Osteoblast (primary cell): ENCODE data around the gene JUND. TPM values are rescaled to one million over a fixed set of nuclear protein-coding genes. Genes with fewer than 3 reads are reported as not detected.

ENCODE experiments used
- DNase-seq: peaks from one replicate; pipeline ENCODE4 v3.0.0; 2011; ENCODE audit warnings: low spot score, mixed read lengths; ENCODE audit not compliant: insufficient read length; ENCODE audit errors: missing footprints
- H2AFZ ChIP-seq: 2 replicates; pipeline ENCODE4 v1.6.0; 2011; ENCODE audit warnings: mild to moderate bottlenecking, low read length
- H3K27ac ChIP-seq: 2 replicates; pipeline ENCODE4 v1.5.1; 2011; ENCODE audit warnings: mild to moderate bottlenecking, low read depth, low read length, moderate library complexity
- H3K27me3 ChIP-seq: 2 replicates; pipeline ENCODE4 v1.6.0; 2012; ENCODE audit warnings: mild to moderate bottlenecking, control low read depth, inconsistent platforms, low read length, moderate library complexity; ENCODE audit not compliant: insufficient read depth
- H3K36me3 ChIP-seq: 2 replicates; pipeline ENCODE4 v1.5.1; 2011; ENCODE audit warnings: mild to moderate bottlenecking, low read length, control low read depth, moderate library complexity; ENCODE audit not compliant: insufficient read depth
- H3K4me1 ChIP-seq: 2 replicates; pipeline ENCODE4 v1.5.1; 2011; ENCODE audit warnings: mild to moderate bottlenecking, low read length, control low read depth, moderate library complexity; ENCODE audit not compliant: insufficient read depth
- H3K4me2 ChIP-seq: 2 replicates; pipeline ENCODE4 v1.6.0; 2011; ENCODE audit warnings: mild to moderate bottlenecking, low read length; ENCODE audit not compliant: insufficient read depth
- H3K4me3 ChIP-seq: fragments of 200-600 bp; sonication (generic); 3 replicates; pipeline ENCODE4 v1.5.1; 2012; ENCODE audit warnings: mild to moderate bottlenecking, low read length, inconsistent platforms; ENCODE audit not compliant: insufficient read depth
- H3K79me2 ChIP-seq: 2 replicates; pipeline ENCODE4 v1.6.0; 2012; ENCODE audit warnings: mild to moderate bottlenecking, low read length, control low read depth, inconsistent platforms; ENCODE audit not compliant: insufficient read depth
- H3K9me3 ChIP-seq: 2 replicates; pipeline ENCODE4 v1.5.1; 2011; ENCODE audit warnings: low read depth, low read length, control low read depth
- H4K20me1 ChIP-seq: 2 replicates; pipeline ENCODE4 v1.6.0; 2012; ENCODE audit warnings: mild to moderate bottlenecking, low read length, control low read depth; ENCODE audit not compliant: insufficient read depth
- total RNA-seq: library from RNA; depleted of rRNA; stranded (reverse); fragments of >200 nt; gene quantifications from 2 replicates; pipeline ENCODE4 v1.2.3, GENCODE V29; 2012
- TF ChIP-seq, protein P1 (sequence below): IDR thresholded peaks from 2 replicates; pipeline ENCODE4 v1.5.1; 2011; ENCODE audit warnings: mild to moderate bottlenecking, low read depth, low read length, moderate library complexity; ENCODE audit errors: extremely low read depth

JUND gene
- total RNA-seq, 1 donor, result 170 TPM

DNA sequence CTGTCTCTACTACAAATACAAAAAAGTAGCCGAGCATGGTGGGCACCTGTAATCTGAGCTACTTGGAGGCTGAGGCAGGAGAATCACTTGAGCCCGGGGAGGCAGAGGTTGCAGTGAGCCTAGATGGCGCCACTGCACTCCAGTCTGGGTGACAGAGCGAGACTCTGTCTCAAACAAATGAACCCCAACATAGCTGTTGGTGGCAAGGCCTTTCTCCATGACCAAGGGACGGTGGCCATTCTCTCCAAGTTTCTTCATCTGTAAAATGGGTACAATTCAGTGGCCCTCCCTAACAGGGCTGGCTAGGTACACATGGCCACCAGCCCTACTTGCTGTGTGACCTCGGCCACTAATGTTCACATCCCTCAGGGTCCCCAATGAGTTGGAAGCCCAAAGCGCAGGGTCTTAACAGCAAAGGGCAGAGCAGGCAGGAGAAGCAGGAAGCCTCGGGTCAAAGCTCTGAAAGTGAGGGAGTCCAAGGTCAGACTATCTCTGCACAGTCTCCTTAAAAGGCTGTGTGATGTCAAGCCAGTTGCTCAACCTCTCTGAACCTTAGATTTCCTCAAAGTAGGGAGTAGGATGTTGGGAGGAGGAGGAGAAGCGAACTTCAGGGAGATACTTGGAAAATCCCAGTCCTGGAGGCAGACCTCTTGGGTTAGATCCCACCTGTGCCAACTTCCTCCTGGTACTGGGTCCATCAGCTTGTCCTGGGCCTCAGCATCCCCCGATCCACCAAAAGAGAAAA, 2.7 kb downstream of the JUND start:
- H3K79me2 ChIP-seq, result peaks cover 69% of the 10 kb centered on the region
- H3K4me3 ChIP-seq, result peak overlapping the region; percentile 90
- H3K36me3 ChIP-seq, result peaks cover 14% of the 10 kb centered on the region
- peak; percentile 58 for DNase-seq
- no peaks in the 10 kb centered on the region for H3K27me3 ChIP-seq
- peak overlapping the region; percentile 93 for H3K4me2 ChIP-seq
- H3K9me3 ChIP-seq, result no peaks in the 10 kb centered on the region
- H2AFZ ChIP-seq, result no peak overlapping the region
- H3K4me1 ChIP-seq, result peaks cover 43% of the 10 kb centered on the region
- peak overlapping the region; percentile 92 for H3K27ac ChIP-seq
- peaks cover 43% of the 10 kb centered on the region for H4K20me1 ChIP-seq
- TF ChIP-seq, protein P1, sequence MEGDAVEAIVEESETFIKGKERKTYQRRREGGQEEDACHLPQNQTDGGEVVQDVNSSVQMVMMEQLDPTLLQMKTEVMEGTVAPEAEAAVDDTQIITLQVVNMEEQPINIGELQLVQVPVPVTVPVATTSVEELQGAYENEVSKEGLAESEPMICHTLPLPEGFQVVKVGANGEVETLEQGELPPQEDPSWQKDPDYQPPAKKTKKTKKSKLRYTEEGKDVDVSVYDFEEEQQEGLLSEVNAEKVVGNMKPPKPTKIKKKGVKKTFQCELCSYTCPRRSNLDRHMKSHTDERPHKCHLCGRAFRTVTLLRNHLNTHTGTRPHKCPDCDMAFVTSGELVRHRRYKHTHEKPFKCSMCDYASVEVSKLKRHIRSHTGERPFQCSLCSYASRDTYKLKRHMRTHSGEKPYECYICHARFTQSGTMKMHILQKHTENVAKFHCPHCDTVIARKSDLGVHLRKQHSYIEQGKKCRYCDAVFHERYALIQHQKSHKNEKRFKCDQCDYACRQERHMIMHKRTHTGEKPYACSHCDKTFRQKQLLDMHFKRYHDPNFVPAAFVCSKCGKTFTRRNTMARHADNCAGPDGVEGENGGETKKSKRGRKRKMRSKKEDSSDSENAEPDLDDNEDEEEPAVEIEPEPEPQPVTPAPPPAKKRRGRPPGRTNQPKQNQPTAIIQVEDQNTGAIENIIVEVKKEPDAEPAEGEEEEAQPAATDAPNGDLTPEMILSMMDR, result peak; percentile 41

DNA sequence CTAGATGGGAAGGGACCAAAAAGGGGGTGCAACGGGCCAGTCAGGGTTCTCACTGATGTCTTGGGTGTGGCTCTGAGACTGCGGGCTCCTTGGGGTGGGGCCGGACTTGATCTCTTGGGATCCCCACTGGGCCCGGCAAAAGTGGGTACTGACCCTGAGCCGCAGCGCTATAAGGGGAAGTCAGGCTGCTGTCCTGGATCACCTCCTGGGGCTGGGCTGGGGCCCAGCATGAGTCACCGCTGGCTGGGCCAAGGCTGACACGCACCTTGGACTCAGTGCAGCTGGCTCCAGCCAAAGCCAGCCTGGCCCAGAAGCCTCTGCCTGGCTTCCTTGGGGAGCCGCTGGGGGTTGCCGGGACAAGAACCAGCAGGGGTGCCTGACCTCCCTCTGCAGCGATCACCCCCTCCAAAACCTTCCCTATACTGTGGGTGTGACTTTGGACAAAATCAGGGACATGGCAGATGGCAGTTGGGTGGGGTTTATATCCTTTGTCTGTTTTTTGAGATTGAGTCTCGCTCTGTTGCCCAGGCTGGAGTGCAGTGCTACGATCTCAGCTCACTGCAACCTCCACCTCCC, 6.6 kb downstream of the JUND start:
- Histone ChIP-seq H3K4me2 (peak overlapping the region; percentile 66), H2AFZ (no peak overlapping the region), H3K27ac (peak overlapping the region; percentile 84), H3K9me3 (no peaks in the 10 kb centered on the region), H3K79me2 (peaks cover 62% of the 10 kb centered on the region), H3K27me3 (no peaks in the 10 kb centered on the region), H3K4me3 (peak overlapping the region; percentile 32), H4K20me1 (peaks cover 55% of the 10 kb centered on the region), H3K4me1 (peaks cover 35% of the 10 kb centered on the region), H3K36me3 (peaks cover 14% of the 10 kb centered on the region)
- TF ChIP-seq, protein P1, result no peak
- DNase-seq, result peak; percentile 98

DNA sequence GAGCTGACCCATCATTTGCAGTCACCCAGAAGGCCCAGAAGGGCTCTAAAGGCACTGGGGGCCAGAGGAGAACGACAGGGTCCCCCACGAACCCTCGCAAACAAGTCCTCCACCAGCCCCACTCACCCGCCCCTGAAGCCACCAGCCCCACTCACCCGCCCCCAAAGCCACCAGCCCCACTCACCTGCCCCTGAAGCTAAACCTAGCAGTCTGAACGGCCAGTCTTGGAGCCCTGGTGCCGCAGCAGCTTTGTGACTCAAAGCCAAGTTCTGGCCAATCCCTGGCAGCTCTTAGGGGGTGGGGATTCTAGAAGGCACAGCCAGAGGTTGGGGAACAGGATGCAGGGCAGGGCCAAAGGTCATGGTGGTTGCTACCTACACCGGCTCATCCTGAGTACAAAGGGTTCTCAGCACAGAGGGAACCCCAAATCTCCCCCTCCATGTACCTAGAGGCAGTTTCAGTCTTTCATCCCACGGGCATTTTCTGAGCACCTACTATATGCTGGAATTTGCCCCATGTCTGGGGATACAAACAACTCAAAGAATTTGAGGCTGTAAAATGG, 7.1 kb downstream of the JUND start, which contains the start of gene IQCN:
IQCN (minus strand) TSS at position 234 of the 562 bp plus-strand sequence. CDS start 4,974 bp downstream, outside the sequence.
- Histone ChIP-seq H3K4me3 (peak within 1 kb of the TSS; percentile 32), H3K27ac (peak within 1 kb of the TSS; percentile 84)
- DNase-seq, result peak; percentile 73

More for the DNA sequence above, 7.1 kb downstream of the JUND start, which contains the start of gene IQCN:
- H3K27me3 ChIP-seq, result no peaks in the 10 kb centered on the region
- peaks cover 54% of the 10 kb centered on the region for H4K20me1 ChIP-seq
- peaks cover 56% of the 10 kb centered on the region for H3K79me2 ChIP-seq
- H2AFZ ChIP-seq, result no peak within 1 kb of the TSS
- TF ChIP-seq, protein P1, result no peak
- peak within 1 kb of the TSS; percentile 66 for H3K4me2 ChIP-seq
- no peaks in the 10 kb centered on the region for H3K9me3 ChIP-seq
- H3K4me1 ChIP-seq, result peaks cover 35% of the 10 kb centered on the region
- peaks cover 14% of the 10 kb centered on the region for H3K36me3 ChIP-seq
